Activated CD4-positive, alpha-beta T cell treated with anti-CD3 and anti-CD28 coated beads, Interleukin-2, amount 50 U/mL, for 24 hours (primary cell): Measurements from ENCODE around the gene HTRA3.

ENCODE experiments used
- DNase-seq, 2 donors: peaks; one replicate each; pipeline ENCODE4 v3.0.0-alpha.2; 2020; ENCODE audit warnings: low read depth in 1 of 2, low spot score in 1 of 2

Gene HTRA3

GRCh38 chr4:8265171-8265929 lies 4.2 kb upstream of the HTRA3 start:
- DNase-seq, result no peak

GRCh38 chr4:8266088-8266487 lies 3.5 kb upstream of the HTRA3 start:
- no peak for DNase-seq

- DNase-seq, result no peak
Observed at GRCh38 chr4:8266508-8266907, 3.0 kb upstream of the HTRA3 start.

GRCh38 chr4:8267077-8267476 lies 2.5 kb upstream of the HTRA3 start:
- DNase-seq, result no peak

DNA sequence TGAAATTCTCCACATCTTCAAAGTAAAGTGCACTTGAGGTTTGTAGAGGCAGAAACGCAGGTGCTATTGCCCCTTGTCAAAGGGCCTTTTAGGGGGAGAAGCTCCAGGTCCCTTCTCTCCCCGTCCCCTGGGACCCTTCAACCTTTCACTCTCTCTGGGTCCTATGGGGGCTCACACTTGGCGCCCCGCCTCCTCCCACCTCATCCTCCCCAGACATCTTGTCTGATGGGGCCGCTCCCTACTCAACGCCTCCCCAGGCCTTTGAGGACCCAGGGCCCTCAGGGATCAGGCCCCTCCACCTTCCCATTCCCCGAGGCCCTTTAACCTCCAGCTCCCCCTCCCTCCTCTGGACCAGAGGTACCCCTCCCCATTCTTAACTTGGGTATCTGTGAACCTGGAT lies 1.3 kb upstream of the HTRA3 start:
- DNase-seq, result no peak

GRCh38 chr4:8268901-8269534 lies 536 bp upstream of the HTRA3 start:
- DNase-seq, result no peak

DNA sequence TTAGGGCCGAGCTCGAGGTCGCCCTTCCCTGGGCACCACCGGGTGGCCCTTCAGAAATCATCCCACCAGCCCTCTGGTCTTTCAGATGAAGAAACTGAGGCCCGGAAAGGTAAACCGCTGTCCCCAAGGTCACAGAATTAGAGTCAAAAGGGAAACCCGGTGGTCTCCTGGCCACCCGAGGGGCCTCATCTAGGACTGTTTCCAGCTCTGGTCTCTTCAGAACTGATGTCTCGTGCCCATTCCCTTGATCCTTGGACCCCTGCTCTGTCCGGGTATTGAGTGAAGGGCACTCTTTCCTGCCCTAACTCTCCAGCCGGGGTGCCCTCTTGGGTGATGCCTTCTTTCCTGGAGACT lies 841 bp downstream of the HTRA3 start:
- no peak for DNase-seq

GRCh38 chr4:8270912-8271815 lies 1.6 kb downstream of the HTRA3 start:
- DNase-seq, result no peak

DNA sequence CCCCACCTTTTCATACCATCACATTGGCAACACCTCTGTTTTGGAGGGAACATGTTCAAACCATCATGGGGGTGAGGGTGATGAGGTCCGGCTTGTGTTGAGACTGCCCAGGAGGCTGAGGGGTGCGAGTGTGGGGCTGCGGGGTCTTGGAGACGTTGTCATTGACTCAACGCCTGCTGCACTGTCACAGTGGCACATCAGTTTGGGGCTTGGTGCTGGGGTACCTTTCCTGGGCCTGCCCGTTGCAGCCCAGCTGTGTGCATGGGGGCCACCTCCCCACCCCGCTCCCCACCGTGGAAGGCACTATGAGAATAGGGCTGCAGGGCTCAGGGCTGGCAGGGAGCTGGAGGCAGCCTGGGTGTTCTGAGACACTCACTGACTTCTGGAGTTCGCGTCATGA lies 2.3 kb downstream of the HTRA3 start:
- DNase-seq, result no peak

GRCh38 chr4:8272472-8273428 lies 3.2 kb downstream of the HTRA3 start:
- DNase-seq, result no peak

DNA sequence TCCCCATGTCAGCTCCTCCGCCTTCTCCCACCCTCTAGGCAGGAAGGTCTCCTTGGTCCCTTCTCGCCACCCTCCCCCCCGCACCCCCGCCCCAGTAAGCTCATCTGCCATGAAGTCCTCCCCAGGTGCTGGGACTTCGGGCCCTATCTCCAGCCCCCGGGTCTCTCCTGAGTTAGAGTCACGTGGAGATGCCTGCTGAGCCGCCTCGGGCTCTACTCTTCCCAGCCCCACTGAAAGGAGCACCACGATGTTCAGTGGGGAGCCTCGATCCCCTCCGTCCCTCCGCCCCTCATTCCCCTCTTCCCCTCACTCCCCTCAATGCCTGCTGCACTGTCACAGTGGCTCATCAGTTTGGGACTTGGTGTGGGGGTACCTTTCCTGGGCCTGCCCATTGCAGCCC lies 3.9 kb downstream of the HTRA3 start:
- no peak for DNase-seq

- no peak for DNase-seq
Observed at GRCh38 chr4:8274066-8274652, 4.6 kb downstream of the HTRA3 start.

GRCh38 chr4:8274765-8275547 lies 5.4 kb downstream of the HTRA3 start:
- no peak for DNase-seq

DNA sequence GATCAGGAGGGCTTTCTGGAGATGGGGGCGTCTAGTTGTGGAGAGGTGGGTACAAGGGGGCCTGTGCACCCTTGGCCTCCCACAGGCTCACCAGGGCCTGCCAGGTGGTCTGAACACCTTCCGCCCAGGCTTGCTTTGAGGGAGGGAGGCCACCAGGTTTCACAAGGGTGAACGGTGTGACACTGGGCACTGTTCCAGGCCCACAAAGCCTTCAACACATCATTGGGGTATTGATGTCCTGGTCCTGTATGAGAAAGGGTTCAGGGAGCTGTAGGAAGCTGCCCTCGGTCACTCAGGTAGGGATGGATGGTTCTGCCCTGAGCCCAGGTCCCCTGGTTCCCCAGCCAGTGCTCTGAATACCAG lies 6.0 kb downstream of the HTRA3 start:
- no peak for DNase-seq

GRCh38 chr4:8276358-8277240 lies 7.0 kb downstream of the HTRA3 start:
- no peak for DNase-seq

DNA sequence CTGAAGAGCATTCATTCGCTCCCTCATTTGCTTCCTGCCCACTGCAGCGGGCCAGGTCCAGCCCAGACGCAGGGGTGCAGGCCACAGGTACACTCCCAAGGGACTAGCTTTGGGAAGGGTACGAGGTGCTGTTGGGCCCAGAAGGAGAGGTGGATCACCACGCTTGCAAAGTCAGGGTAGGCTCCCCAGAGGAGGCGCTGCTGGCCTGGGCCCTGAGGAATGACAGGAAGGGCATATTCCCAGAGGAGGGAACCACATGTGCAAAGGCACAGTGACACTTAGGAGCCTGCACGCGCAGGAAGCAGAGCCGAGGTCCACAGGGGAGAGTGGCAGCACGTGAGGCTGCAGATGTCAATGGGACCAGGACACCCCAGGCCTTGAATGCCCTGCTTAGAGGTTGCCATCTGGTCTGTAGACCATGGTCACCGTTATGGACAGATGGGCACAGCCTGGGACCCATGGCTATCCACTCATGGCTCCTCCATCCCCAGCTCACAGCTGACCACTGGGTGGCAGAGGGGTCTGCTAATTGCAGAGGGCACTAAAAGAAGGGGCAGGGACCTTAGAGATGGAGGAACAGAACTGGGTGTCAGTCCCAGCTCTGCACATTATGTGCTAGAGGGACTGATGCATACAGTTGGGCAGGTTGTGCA lies 7.9 kb downstream of the HTRA3 start:
- DNase-seq, result no peak

DNA sequence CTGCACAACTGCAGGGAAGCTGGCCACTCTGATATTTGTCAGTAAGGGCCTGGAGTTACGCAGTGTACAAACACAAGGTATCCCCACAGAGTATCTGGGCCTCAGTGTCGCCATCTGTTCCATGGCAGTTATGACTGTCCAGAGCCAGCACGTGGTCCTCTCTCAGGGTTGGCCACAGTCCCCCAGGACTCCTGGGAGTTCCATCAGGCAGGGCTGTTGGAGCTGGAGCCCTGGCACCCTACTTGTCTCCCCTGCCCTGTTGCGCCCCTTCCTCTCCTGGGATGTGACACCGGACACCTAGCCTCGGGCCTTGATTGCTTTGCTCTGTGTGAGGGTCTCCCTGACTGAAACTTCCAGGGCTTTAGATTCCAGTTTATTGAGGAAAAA lies 8.4 kb downstream of the HTRA3 start:
- no peak for DNase-seq
